ENCODE results near the gene RHOD.

DNA sequence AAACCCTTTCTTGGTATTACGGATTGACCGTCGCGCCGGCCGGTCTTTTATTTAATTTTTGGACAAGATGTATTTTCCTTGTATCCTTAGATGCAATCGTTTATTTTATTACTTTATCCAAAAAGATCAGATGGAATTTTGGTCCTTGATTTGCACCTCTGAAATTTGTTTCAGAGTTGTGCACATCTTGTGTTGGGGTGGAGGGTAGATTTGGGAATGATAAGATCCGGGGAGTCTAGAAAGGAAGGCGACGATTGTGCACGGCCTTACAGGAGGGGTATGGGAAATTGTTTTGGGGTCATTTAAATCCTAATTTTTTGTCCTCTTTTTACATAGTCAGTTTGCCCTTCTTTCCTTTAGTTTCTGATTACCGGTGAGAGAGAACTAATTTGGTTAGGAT is 63.8 kb downstream of the RHOD start:
- TF ChIP-seq, protein P1, sequence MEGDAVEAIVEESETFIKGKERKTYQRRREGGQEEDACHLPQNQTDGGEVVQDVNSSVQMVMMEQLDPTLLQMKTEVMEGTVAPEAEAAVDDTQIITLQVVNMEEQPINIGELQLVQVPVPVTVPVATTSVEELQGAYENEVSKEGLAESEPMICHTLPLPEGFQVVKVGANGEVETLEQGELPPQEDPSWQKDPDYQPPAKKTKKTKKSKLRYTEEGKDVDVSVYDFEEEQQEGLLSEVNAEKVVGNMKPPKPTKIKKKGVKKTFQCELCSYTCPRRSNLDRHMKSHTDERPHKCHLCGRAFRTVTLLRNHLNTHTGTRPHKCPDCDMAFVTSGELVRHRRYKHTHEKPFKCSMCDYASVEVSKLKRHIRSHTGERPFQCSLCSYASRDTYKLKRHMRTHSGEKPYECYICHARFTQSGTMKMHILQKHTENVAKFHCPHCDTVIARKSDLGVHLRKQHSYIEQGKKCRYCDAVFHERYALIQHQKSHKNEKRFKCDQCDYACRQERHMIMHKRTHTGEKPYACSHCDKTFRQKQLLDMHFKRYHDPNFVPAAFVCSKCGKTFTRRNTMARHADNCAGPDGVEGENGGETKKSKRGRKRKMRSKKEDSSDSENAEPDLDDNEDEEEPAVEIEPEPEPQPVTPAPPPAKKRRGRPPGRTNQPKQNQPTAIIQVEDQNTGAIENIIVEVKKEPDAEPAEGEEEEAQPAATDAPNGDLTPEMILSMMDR (IDR thresholded peaks at IDR 0.05 in 4 of 5, conservative IDR thresholded peaks at IDR 0.05 in 1 of 5): no peak
- TF ChIP-seq POLR2A (IDR thresholded peaks at IDR 0.05): no peak
